ENCODE measurements around the gene CYFIP1.
"Not testable (repeated sequence)": the region's sequence is repeated elsewhere in the genome, so short reads cannot be mapped to it uniquely, and the experiment has no call there.

The CYFIP1 gene

DNA sequence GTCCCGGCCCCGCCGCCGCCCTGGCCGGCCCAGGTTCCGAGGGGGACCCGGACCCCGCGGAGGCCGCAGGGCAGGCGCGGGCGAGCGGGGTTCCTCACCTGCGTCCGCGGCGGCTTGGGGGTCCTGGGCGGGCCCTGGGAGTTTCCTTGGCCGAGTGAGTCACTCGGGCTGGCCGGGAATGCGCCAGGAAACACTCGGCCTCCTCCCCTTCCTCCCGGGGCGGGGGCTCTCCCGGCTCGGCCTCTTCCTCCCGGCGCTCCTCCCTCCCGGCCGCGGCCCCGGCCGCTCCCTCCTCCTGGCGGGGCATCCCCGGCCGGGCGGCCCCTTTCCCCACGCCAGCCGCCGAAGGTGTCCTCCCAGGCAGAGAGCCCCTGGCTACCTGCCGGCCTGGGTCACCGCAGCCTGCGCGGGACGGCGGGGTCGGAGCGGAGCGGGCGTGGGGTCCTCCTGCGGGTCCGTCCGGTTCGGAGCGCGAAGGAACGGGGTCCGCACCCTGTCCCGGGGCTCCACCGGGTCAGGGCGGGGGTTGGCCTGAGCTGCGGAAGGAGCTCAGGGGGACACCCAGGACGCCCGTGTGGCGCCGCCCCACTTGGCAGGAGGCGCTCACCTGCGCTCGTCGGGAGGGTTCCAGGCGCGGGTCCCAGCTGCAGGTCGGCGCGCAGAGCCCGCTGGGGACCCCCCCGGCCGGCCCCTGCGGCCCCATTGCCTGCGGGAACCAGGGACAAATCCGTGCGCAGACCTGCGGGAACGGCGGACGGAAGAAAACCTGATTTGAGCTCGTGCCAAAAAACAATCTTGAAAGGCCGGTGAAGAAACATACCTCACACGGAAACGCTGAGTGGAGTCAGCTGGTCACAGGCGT is at the start of gene CYFIP1:
CYFIP1 (minus strand) TSS at position 180 of the 862 bp plus-strand sequence. CDS start 33,083 bp downstream, outside the sequence.
- DNase-seq (ENCODE audit: low read depth), result peak; percentile 79

DNA sequence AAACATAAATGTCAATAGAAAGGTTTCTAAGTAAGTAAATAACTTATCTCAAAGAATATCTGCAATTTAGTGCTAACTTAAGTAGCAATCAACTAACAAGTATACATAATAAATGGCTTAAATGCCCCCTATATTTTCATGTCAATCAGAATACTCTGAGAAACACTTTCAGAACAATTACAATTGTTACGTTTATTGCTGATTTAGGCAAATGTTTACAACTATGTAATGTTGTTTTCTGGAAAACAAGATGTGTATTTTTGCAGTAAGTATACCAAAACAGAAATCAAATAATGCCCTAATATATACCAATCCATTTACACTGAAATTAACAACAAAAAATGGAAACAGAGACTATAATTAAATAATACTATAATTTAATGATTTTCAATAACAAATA is 46.0 kb upstream of the CYFIP1 start:
- no peak for DNase-seq (ENCODE audit: low read depth)

DNA sequence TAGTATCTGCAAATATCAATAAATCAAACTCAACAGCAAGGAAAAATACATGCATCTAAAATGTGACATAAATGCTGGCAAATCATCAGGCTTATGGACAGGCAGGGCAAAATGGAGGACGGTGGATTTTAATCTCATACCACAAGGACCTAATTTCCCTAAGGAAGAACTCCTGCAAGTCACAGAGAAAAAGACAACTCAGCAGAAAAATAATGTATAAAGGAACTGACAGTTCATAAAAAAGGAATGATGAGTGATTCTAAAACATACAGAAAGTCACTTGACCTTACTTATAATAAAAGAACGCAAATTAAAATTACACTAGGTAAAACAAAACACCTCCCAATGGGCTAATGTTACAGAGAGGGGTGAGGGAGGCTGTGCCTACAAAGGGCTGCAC is 42.0 kb upstream of the CYFIP1 start:
- no peak for DNase-seq (ENCODE audit: low read depth)

DNA sequence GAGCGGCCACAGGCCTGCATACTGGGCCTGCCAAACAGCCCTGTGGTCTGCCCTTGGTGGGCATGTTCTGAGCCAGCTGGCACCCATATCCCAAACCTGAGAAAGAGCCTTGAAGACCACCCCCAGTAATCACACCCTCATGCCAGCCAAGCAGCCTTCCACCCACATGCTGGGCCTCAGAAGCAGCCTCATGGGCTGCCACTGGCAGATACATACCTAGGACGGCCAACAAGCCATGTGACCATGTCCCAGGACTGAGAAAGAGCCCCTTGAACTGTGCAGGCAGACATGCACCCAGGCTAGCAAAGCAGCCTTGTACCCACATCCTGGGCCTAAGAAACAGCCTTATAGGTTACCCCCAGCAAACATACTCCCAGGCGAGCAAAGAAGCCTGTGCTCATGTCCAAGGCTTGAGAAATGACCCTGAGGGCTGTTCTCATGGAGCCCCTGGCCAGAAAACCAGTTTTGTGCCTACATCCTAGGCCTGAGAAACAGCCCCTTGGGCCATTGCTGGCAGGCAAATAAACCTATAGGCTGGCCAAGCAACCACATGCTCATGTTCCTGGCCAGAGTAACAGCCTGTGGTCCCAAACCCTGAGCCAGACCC is 34.3 kb upstream of the CYFIP1 start:
- no peak for DNase-seq (ENCODE audit: low read depth)

DNA sequence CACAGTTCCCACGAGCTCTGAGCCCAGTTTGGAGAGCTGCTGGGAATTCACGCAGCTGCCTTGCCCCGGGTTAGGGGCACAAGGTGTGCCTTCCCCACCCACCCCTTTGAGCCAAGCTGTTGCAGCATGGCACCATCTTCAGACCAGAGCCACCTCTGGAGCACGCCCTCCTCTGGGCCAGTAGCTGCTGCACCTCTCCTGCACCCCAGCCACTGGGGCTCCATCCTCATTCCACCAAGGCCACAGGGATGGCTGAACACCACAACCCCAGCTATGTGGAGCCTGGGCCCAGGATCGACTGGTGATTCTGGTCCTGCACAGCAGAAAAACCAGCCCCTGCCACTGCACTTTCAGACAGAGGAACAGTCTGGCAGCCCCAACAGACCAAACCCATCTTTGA is 33.5 kb upstream of the CYFIP1 start:
- DNase-seq (ENCODE audit: low read depth), result no peak

DNA sequence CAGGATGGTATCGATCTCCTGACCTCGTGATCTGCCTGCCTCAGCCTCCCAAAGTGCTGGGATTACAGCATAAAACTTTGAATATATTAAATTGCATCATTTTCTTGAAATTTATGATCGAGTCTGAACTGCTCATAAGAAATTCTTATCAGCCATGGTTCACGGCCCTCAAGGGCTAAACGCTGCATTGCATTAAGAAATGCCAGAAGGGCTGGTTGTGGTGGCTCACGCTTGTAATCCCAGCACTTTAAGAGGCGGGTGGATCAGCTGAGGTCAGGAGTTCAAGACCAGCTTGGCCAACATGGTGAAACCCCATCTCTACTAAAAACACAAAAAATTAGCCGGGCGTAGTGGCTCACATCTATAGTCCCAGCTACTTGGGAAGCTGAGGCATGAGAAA is 32.4 kb upstream of the CYFIP1 start:
- DNase-seq (ENCODE audit: low read depth), result not testable (repeated sequence)

DNA sequence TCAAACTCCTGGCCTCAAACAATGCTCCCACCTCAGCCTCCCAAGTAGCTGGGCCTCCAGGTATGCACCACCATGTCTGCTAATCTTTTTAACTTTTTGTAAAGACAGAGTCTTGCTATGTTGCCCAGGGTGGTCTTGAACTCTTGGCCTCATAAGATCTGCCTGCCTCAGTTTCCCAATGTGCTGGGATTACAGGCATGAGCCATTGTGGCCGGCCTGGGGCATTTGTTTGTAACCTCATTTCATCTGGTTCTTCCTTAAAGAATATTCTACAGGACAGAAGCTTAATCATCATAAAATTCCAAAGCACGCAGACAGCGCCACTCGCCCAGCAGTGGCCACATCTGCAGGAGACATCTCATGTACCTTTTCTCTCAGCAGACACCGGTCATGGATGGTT is 23.6 kb upstream of the CYFIP1 start:
- DNase-seq (ENCODE audit: low read depth), result no peak

DNA sequence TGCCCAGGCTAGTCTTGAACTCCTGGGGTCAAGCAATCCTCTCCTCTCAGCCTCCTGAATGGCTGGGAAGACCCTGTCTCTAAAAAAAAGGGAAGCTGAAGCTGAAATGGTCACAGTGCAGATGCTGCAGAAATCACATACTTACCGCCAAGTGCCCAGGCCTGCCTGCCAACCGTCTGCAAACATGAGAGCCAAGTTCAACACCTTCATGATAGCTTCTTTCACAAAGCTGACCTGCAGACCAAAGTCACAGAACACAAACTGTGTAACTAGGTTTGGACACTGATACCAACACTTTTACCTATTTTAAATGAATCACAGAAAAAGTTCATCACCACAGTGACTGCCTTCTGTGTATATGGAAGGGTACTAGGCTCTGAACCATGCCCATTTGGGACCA is 22.8 kb upstream of the CYFIP1 start:
- no peak for DNase-seq (ENCODE audit: low read depth)

DNA sequence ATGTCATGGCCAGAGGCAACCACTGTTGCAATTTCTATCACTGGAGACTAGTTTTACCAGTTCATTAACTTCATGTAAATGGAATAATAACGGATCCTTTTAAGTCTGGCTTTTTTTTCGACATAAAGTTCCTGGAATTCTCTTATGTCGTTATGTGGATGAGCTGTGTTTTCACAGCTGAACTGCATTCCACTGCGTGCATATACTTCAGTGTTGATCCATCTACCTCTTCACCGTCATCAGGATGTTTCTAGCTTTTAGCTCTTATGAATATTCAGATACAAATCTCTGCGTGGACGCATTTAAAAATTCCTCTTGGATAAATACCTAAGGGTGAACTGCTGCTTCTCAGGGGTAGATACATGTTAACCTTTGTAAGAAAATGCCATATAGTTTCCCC is 15.6 kb upstream of the CYFIP1 start:
- DNase-seq (ENCODE audit: low read depth), result no peak

DNA sequence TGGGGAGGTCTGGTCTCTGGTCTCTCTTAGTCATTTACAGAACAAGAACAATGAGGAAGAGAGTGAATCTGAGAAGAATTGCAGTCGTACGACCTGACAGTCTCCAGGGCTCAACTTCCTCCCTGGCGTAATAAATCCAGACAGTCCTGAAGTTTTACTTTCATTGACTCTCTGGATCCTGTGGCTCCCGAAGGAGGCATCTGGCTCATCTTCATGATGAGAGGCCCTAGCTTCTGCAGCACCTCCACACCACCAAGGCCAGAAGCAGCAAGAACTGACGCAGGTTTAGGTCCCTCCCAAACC is 11.8 kb upstream of the CYFIP1 start:
- DNase-seq (ENCODE audit: low read depth), result no peak

DNA sequence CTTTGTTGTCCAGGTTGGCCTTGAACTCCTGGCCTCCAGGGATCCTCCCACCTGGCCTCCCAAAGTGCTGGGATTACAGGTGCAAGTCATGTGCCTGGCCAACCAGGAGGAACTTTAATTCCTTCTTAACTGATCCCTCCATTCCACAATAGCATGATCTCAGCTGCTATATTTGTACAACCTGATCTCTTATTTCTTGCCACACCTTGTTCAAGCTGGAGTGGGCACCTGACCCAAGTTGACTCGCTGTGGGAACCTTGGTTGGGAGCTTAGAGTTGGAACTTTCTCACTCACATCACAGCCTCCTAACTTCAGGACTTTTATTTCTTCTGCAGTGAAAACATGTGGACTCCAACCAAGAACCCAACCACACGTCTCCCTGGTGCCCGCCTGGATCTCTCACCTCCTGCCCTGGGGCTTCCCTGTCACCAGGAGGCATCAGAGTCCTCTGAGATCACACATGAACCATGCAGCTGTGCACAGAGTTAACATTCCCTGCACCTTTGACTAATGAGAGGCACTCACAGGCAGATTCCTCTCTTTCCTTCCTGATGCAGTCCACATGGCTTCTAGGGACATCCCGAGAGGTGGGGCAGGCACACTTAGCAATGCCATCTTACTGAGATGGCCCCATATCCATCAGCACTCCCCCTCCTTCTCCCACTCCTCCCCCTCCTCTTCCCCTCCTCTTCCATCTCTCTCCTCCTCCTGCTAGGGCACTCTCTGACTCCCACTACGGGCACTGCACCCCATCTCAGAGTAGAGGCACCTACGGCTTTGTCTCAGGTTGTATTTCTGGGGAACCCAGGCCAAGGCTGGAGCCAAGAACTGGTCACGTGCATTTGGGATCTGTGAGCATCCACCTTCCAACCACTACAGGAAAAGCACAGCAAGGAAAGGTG is 9.7 kb upstream of the CYFIP1 start:
- no peak for DNase-seq (ENCODE audit: low read depth)

DNA sequence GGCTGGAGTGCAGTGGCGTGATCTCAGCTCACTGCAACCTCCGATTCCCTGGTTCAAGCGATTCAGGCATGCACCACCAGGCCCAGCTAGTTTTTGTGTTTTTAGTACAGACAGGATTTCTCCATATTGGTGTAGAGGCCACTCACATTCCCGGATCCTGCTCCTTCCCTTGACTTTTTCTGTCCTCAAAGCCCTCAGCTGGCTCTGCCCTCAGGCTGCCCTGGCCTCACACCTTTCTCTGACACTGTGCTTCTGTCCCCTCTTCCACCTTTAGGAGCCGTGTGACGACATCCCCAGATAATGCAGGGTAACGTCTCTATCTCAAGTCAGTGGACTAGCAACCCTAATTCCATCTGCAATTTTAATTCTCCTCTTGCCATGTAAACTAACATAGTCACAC is 8.6 kb upstream of the CYFIP1 start:
- DNase-seq (ENCODE audit: low read depth), result no peak

DNA sequence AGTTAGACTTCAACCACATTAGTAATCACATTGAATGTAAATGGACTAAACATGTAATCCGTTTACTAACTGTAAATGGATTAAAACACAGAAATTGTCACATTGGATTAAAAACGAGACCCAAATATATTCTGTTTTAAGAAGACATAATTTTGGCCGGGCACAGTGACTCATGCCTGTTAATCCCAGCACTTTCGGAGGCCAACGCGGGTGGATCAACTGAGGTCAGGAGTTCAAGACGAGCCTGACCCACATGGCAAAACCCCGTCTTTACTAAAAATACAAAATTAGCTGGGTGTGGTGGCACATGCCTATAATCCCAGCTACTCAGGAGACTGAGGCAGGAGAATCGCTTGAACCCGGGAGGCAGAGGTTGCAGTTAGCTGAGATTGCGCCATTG is 1.8 kb upstream of the CYFIP1 start:
- not testable (repeated sequence) for DNase-seq (ENCODE audit: low read depth)

DNA sequence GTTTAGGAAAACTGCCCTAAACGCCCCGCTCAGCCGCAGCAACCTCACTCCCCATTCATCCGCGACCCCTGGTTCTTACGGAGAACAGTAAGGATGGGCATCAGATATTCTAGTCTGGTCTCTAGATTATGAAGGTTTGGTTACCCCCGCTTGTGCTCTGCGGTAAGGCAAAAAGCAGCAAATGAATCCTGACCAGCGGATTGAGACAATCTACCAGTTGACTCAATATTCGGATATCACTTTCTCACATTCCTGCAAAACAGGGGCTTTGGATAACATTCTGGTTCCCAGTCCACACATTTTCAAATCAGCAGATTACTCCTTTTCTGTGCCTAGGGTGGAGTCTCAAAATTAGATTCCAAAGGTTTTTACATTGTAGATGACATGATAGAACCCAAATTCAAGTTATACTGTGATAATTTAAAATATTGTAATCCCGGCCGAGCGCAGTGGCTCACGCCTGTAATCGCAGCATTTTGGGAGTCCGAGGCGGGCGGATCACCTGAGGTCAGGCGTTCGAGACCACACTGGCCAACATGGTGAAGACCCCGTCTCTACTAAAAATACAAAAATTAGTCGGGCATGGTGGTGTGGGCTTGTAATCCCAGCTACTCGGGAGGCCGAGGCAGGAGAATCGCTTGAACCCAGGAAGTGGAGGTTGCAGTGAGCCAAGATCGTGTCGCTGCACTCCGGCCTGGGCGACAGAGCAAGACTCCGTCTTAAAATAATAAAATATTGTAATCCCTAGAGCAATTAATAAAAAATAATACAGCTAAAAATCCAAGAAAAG is 1.1 kb upstream of the CYFIP1 start:
- no peak for DNase-seq (ENCODE audit: low read depth)

DNA sequence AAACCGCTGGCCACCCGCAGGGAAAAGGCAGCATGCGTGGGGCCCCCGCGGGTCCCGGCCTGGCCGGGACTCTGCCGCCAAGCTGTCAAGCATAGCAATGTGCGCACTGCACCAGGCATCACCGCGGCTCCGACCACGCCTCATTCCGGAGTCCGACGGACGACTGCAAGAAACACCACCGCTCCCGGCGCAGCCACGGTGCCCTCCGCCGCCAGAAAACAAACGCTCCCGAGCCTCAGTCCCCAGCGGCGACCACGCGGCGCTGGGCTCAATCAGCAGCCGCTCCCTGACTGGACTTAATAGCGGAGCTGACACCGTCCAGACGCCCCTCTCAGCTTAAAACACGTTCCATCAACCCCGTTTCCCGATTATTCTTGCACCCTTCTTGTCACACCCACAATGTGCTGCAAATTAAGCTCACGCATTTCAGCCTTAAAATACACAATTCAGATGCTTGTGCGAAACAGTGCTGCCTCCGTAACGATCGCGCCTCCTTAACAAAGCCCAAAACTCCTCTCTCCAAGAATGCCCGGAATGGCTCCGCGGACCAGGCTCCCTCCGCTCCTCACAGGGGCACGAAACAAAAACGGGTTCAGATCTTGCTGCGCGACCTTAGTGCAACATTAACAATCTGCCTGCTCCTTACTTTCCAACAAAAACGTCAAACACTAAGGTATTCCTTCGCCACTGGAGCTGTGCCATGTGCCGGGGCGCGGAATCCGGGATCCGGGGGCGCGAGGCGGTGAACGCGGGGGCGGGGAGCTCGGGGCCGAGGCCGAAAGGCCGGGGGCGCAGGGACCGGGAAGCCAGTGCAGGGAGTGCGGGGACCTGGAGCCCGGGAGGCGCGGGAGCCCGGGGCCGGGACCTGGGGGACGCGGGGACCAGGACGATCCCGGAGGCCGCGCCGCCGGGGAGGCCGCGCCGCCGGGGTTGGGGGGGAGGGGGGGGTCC is 655 bp downstream of the CYFIP1 start:
- DNase-seq (ENCODE audit: low read depth), result no peak

DNA sequence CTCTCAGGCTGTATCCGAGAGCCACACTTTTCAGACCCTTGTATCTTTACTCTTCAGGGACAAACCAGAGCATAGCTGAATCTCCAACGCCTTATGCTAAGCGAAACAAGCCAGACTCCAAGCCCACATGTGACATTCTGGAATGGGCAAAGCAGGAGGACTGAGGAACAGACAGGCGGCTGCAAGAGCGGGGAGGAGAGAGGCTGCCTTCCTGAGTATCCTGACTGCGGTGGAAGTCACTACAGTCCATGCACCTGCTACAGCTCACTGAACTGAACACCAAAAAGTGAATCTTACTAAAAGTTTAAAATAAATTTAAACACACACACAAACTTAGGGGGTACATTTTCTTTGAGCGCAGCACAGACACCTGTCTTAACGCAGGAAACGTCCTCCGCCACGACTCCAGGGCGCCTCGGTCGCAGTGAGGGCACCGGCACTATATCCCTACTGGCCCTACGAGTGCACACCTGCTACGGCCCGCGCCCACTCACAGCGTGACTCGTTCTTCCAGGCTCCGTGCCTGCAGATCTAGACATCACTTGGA is 1.4 kb downstream of the CYFIP1 start:
- DNase-seq (ENCODE audit: low read depth), result no peak

DNA sequence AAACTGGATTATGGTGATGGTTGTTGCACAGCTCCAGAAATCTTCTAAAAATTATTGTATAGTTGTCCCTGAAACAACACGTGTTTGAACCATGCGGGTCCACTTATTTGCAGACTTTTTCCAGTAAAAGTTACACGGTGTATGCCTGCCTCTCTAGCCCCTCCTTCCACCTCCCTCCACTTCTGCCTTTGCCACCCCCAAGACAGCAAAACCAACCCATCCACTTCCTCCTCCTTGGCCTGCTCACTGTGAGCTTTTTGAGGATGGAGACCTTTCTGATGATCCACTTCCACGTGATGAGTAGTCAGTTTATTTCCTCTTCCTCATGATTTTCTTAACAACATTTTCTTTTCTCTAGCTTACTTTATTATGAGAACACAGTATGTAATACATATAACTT is 5.4 kb downstream of the CYFIP1 start:
- DNase-seq (ENCODE audit: low read depth), result no peak

DNA sequence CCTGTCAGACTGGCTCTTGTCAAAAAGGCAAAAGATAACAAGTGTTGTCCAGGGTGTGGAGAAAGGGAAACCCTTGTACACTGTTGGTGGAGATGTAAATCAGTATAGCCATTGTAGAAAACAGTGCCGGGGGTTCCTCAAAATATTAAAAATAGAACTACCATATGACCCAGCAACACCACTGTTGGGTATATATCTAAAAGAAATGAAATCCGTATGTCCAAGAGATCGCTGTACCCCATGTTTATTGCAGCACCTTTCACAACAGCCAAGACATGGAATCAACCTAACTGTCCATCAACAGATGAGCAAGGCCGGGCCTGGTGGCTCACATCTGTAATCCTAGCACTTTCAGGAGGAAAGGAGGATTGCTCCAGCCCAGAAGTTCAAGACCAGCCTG is 6.2 kb downstream of the CYFIP1 start:
- DNase-seq (ENCODE audit: low read depth), result no peak

DNA sequence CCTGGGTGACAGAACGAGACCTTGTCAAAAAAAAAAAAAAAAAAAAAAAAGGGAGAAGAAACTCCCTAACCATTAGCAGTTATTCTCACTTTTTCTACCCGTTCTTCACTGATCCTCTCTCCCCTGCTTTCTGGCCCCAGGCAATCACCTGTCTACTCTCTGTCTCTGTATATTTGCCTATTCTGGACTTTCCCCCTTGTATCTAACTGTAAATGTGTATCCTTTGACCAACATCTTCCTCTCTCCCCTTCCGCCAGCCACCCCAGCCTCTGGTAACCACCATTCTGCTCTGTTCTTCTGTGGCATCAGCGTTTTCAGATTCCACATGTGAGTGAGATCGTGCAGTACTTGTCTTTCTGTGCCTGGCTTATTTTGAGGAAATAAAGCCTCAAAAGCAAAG is 6.9 kb downstream of the CYFIP1 start:
- no peak for DNase-seq (ENCODE audit: low read depth)

DNA sequence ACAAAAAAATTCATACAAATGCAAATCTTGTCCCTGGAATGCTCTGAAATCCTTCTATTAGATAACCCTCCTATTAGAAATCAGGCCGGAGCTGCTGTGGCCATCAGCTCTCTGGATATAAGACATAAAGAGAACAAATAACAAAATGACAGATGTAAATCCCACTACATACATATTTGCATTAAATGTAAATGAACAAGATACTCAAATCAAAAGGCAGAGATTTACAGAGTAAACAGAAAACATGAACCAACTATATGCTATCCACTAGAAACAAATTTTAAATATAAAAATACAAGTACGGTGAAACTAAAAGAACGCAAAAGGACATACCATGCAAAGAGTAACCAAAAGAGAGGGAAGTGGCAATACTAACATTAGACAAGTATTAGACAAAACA is 10.7 kb downstream of the CYFIP1 start:
- DNase-seq (ENCODE audit: low read depth), result no peak

DNA sequence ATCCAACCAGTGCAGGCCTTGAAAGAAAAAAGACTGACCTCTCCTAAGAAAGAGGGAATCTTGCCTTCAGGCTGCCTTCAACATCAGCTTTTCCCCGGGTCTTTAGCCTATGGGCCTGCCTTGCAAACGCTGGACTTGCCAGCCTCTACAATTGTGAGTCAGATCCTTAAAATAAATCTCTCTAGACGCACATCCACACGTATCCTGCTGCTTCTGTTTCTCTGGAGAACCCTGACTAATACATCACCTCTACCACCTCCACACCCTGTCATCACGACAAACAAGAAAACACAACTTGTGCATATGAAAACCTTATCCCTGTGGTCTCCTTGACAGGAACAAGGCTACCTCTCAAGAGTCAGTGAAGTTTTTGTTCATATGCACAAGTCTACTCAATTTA is 11.8 kb downstream of the CYFIP1 start:
- peak; percentile 71 for DNase-seq (ENCODE audit: low read depth)
